ENCODE measurements around the gene USP22. TPM values are rescaled to one million over a fixed set of nuclear protein-coding genes. Genes with fewer than 3 reads are reported as not detected.

USP22 gene
- polyA plus RNA-seq, 1 experiment: 288 TPM

DNA sequence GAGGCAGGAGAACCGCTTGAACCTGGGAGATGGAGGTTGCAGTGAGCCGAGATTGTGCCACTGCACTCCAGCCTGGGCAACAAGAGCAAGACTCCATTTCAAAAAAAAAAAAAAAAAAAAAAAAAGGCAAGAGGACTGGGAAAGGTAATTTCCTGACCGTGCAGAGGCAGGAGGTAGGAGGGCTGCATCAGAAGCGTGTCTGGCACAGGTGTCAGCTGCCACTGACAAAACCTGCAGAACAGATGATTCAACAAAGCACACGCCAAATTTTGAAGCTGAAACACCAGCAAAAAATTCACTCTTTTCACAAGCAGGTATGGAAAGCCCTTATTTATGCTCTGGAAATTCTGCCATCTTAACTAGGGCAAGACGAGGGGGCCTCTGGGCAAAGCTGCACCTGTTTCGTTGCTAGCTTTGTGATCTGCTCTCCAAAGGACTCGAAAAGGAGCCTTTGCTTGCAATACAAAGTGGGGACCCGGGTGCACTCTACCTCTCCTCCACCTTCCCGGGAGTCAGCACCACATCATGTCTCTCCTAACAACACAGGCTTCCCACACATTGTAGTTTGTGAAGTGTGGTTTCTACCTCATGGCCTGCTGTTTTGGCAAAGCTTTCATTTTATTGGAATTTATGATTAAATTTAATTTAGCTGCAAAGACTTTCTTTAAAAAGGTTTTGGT is 33.7 kb downstream of the USP22 start:
- H3K4me3 ChIP-seq (ENCODE audit: low read depth, low read length): no peak overlapping the region
- H3K27ac ChIP-seq (ENCODE audit: low read depth, low read length): no peak overlapping the region
- TF ChIP-seq, protein P1, sequence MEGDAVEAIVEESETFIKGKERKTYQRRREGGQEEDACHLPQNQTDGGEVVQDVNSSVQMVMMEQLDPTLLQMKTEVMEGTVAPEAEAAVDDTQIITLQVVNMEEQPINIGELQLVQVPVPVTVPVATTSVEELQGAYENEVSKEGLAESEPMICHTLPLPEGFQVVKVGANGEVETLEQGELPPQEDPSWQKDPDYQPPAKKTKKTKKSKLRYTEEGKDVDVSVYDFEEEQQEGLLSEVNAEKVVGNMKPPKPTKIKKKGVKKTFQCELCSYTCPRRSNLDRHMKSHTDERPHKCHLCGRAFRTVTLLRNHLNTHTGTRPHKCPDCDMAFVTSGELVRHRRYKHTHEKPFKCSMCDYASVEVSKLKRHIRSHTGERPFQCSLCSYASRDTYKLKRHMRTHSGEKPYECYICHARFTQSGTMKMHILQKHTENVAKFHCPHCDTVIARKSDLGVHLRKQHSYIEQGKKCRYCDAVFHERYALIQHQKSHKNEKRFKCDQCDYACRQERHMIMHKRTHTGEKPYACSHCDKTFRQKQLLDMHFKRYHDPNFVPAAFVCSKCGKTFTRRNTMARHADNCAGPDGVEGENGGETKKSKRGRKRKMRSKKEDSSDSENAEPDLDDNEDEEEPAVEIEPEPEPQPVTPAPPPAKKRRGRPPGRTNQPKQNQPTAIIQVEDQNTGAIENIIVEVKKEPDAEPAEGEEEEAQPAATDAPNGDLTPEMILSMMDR (IDR thresholded peaks at IDR 0.05; ENCODE audit: low read depth, low read length): no peak
- ChIA-PET CTCF (interaction anchor here (0.6 to 1.1 kb wide), 2 partner anchors 16 to 31 kb away, joined by 3 to 4 read pairs; no protein-coding TSS in a partner anchor), POLR2A (no interaction called here)
- H3K27me3 ChIP-seq (ENCODE audit: control insufficient read depth, insufficient read depth, low read length): no peaks in the 10 kb centered on the region
- no peak for DNase-seq (ENCODE audit: low read depth, low spot score)
- H3K9me3 ChIP-seq (ENCODE audit: control insufficient read depth, insufficient read depth, low read length): no peaks in the 10 kb centered on the region; the same call in 1 of the 2 replicates

DNA sequence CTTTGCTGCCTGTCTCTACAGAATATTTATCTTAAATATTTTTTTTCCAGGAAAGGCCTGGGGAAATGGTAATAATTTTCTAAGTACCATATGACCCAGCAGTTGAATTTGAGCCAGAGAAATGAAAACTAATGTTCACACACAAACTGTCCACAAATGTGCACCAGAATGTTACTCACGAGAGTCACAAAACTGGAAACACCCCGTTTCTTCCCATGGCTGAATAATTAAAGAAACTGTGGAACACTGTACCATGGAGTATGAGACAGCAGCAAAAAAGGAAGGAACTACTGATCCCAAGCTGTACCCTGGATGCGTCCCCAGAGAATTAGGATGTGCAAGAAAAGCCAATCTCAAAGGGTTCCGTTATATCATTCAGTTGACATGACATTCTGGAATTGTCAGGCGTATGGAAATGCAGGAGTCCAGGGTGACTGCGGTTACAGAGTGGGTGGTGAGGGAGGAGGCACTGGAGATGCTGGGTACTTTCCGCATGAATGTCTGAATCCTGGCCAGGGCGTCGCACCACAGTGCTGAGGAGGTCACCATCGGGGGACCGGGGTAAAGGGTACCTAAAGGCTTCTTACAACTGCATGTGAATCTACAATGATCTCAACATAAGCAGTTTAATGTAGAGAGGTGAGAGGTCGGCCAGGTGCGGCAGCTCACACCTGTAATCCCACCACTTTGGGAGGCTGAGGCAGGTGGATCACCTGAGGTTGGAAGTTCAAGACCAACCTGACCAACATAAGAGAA is 34.5 kb downstream of the USP22 start:
- ChIA-PET POLR2A (no interaction called here), CTCF (interaction anchor here (1.1 to 1.9 kb wide), 2 partner anchors 15 kb away, joined by 3 to 9 read pairs; no protein-coding TSS in a partner anchor)
- no peak overlapping the region for H3K4me3 ChIP-seq (ENCODE audit: low read depth, low read length)
- H3K27ac ChIP-seq (ENCODE audit: low read depth, low read length): no peak overlapping the region
- no peaks in the 10 kb centered on the region for H3K27me3 ChIP-seq (ENCODE audit: control insufficient read depth, insufficient read depth, low read length)
- no peak for DNase-seq (ENCODE audit: low read depth, low spot score)
- no peaks in the 10 kb centered on the region; the same call in 1 of the 2 replicates for H3K9me3 ChIP-seq (ENCODE audit: control insufficient read depth, insufficient read depth, low read length)
- TF ChIP-seq, protein P1 (IDR thresholded peaks at IDR 0.05; ENCODE audit: low read depth, low read length): no peak

DNA sequence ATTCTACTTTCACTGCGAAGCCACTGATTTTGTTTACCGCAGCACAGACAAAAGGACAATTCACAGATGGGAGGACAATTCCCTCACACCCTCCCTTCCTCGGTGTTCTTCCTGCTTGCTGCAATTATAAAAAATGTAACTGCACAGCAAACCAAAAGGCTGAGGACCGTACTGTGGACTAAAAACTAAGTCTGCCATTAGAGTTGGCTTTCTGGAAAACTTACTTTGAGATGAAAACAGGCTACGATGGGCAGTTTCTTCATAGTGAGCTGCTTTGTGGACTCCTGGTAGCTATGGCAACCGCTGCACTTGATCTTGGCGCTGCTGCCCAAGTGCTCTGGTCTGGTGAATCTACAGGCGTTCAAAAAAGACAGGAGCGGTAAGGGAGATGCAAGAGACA is 35.2 kb downstream of the USP22 start:
- CTCF ChIA-PET: interaction anchor here (1.2 to 1.9 kb wide), 2 partner anchors 15 to 36 kb away, joined by 5 to 9 read pairs; no protein-coding TSS in a partner anchor
- DNase-seq (ENCODE audit: low read depth, low spot score): no peak
- Histone ChIP-seq H3K4me3 (ENCODE audit: low read depth, low read length) (no peak overlapping the region), H3K27me3 (ENCODE audit: control insufficient read depth, insufficient read depth, low read length) (no peaks in the 10 kb centered on the region), H3K9me3 (ENCODE audit: control insufficient read depth, insufficient read depth, low read length) (no peaks in the 10 kb centered on the region; the same call in 1 of the 2 replicates), H3K27ac (ENCODE audit: low read depth, low read length) (peak overlapping the region; percentile 11)
- TF ChIP-seq, protein P1 (IDR thresholded peaks at IDR 0.05; ENCODE audit: low read depth, low read length): no peak
- POLR2A ChIA-PET: no interaction called here

DNA sequence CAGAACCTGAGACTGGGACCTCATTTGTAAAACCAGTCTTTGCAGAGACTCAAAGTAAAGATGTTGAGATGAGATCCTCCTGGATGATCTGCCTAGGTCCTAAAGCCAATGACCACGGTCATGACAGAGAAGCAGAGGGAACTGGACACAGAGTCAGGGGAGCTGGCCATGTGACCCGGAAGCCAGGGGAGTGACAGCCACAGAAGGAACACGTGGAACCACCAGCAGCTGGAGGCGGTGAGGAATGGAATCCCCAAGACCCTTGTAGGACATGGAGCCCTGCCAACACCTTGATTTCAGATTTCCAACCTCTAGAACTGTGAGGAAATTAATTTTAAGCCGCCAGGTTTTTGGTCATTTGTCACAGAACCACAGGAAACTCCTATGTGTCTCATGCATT is 37.0 kb downstream of the USP22 start:
- Histone ChIP-seq H3K4me3 (ENCODE audit: low read depth, low read length) (no peak overlapping the region), H3K27me3 (ENCODE audit: control insufficient read depth, insufficient read depth, low read length) (no peaks in the 10 kb centered on the region), H3K27ac (ENCODE audit: low read depth, low read length) (no peak overlapping the region), H3K9me3 (ENCODE audit: control insufficient read depth, insufficient read depth, low read length) (no peaks in the 10 kb centered on the region; the same call in 1 of the 2 replicates)
- ChIA-PET CTCF (interaction anchor here (0.5 kb wide), 1 partner anchor 32 kb away, joined by 3 read pairs; no protein-coding TSS in a partner anchor), POLR2A (no interaction called here)
- DNase-seq (ENCODE audit: low read depth, low spot score): no peak
- TF ChIP-seq, protein P1 (IDR thresholded peaks at IDR 0.05; ENCODE audit: low read depth, low read length): no peak

DNA sequence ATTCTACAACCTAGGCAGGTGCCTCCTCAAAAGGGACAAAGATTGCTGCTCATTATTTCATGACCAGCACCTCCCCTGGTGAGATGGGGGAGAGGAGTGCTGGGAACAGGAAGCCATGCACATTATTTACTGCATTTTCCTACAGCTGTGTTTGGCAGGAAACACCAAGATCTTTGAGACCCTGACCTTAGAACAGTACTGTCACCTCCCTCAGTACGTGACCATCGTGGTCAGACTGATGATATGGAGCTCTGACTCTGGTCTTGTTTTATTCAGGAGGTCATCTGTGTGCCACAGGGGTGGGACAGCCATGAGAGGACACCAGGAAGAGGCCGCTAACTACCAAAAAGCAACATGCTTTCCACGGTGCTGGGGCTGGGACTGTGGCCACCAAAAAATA is 37.4 kb downstream of the USP22 start:
- Histone ChIP-seq H3K27ac (ENCODE audit: low read depth, low read length) (no peak overlapping the region), H3K4me3 (ENCODE audit: low read depth, low read length) (no peak overlapping the region), H3K27me3 (ENCODE audit: control insufficient read depth, insufficient read depth, low read length) (no peaks in the 10 kb centered on the region), H3K9me3 (ENCODE audit: control insufficient read depth, insufficient read depth, low read length) (no peaks in the 10 kb centered on the region)
- TF ChIP-seq, protein P1 (IDR thresholded peaks at IDR 0.05; ENCODE audit: low read depth, low read length): no peak
- ChIA-PET POLR2A (no interaction called here), CTCF (interaction anchor here (0.5 to 0.9 kb wide), 2 partner anchors 33 to 204 kb away, joined by 3 read pairs; no protein-coding TSS in a partner anchor)
- DNase-seq (ENCODE audit: low read depth, low spot score): no peak
